VCaP (cell line): ENCODE measurements around the gene ANKRD33B.

ENCODE experiments used
- H3K27ac ChIP-seq: fragments of 450-650 bp; 2 replicates; pipeline ENCODE4 v1.5.1; 2017
- CTCF ChIP-seq: fragments of 450-650 bp; conservative IDR thresholded peaks from 2 replicates; pipeline ENCODE4 v1.5.1; 2017; ENCODE audit warnings: mild to moderate bottlenecking, moderate library complexity

Gene ANKRD33B

DNA sequence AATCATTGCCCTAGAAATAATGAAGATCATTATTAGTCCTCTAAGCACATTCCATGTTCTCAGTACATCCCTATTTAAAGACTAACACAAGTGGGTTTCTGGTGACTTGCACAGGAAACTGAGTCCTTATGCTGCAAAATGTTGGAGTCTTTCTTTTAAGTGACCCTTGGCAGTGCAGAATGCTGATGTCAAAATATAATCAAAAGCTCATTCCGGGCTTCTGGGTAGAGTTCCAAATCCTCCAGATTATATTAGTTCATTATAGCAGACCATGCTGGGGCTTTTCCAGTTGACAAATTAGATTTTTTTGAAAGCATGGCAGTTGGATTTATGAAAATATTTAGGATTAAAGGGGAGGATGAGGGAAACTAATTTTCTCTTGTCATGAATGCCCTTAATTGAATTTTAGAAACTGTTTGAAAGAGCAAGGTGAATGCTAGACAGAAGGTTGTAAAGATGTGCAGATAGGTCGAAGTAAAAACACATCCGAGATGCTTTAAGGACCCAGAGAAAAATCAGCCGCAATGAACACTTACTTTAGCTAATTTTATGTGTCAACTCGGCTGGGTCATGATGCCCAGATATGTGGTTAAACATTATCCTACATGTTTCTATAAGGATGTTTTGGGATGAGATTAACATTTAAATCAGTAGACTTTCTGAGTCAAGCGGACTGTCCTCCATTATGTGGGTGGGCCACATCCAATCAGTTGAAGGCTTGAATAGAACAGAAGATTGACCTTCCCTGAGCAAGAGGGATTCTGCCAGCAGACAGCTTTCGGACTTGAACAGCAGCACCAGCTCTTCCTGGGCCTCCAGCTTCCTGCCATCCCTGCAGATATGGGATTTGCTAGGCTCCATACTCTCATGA lies 108.5 kb downstream of the ANKRD33B start:
- TF ChIP-seq CTCF = no peak
- no peak overlapping the region for H3K27ac ChIP-seq

GRCh38 chr5:10673017-10673389 lies 109.1 kb downstream of the ANKRD33B start:
- no peak overlapping the region for H3K27ac ChIP-seq
- no peak for TF ChIP-seq CTCF

- no peak for TF ChIP-seq CTCF
- no peak overlapping the region for H3K27ac ChIP-seq
Observed at GRCh38 chr5:10673407-10673806, 109.5 kb downstream of the ANKRD33B start.

DNA sequence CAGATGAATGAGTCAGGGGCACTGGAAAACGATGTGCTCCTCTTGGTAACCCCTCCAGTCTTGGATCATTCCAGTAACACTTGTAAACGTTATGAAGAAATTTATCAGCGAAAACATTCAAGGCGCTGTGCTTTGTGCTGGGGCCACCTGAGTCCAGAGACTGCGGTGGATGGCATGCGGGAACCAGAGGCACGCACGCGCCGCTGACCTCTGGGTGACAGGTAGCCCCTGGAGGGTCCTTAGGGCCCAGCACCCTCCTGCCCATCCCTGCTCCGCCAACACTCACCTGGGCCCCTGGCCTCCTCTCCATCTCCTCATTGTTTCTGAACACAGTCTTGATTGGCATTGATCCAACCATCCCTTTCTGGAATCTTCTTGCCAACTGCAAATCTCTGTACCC lies 110.2 kb downstream of the ANKRD33B start:
- no peak for TF ChIP-seq CTCF
- no peak overlapping the region for H3K27ac ChIP-seq

DNA sequence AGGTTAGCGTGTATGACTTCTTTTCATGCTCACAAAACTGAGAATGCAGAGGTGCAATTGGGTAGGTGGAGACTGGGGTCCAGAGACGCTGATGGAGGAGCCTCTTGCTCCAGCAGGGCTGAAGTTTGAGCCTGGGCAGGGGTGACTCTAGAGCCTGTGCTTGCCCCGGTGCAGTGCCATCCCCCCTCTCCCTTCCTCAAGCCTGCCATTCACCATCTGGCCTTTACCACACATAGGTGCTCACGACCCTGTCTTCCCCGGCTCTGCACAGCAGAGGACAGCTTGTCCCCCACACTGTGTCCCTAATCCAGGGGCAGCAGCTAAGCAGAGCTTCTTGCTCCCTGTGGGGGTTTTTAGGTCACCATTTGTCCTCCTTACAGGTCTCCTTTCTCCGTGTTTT lies 110.7 kb downstream of the ANKRD33B start:
- no peak for TF ChIP-seq CTCF
- H3K27ac ChIP-seq = no peak overlapping the region

DNA sequence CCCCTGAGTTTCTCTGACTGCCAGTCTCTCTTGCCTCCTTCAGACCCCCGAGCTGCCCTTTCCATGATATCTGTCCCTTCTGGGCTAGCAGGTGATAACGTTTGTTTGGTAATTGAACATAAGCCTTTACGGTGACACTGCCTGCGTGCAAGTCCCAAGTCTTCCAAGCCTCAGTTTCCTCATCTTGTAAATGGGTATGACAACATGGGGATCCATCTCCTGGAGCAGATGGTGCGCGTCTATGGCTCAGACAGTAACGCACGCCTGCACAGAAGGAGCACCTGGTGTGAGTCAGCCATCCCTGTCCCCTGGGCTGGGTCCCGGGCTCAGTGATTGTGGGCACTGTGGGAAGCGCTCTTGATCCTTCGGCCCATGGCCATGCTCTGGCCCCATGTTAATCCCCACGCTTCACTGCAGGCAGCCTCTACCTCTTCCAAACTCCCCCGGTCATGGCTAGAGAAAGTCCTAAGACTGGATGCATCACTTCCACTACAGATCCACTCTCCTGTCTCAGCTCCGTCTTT lies 111.4 kb downstream of the ANKRD33B start:
- no peak for TF ChIP-seq CTCF
- H3K27ac ChIP-seq = no peak overlapping the region

- no peak overlapping the region for H3K27ac ChIP-seq
- no peak for TF ChIP-seq CTCF
Observed at GRCh38 chr5:10676224-10676623, 112.4 kb downstream of the ANKRD33B start.
